GM12878 (cell line): ENCODE results near the gene EHD2.

ENCODE experiments used
- CEBPB ChIP-seq, 2 experiments: fragments of 150-350 bp in 1 of 2; IDR thresholded peaks; 2 replicates each; pipeline ENCODE4 v1.6.1; 2012 to 2014; ENCODE audit warnings: low read depth in 2 of 2, low read length in 2 of 2, borderline replicate concordance in 1 of 2, inconsistent platforms in 1 of 2
- TAF1 ChIP-seq: IDR thresholded peaks from 2 replicates; pipeline ENCODE4 v1.6.1; 2011; ENCODE audit warnings: mild to moderate bottlenecking, low read depth, low read length, borderline replicate concordance
- TF ChIP-seq, protein P1 (sequence below), 3 experiments: IDR thresholded peaks in 2 of 3; conservative IDR thresholded peaks in 1 of 3; 2 replicates each; pipeline ENCODE4 v1.5.1; 2011; ENCODE audit warnings: low read depth in 3 of 3, low read length in 3 of 3, mild to moderate bottlenecking in 3 of 3, control low read depth in 2 of 3, moderate library complexity in 2 of 3, inconsistent platforms in 1 of 3, mixed read lengths in 1 of 3; ENCODE audit not compliant: control insufficient read depth in 2 of 3, insufficient read depth in 1 of 3; ENCODE audit errors: extremely low read depth in 1 of 3

- TF ChIP-seq TAF1, result no peak
- TF ChIP-seq, protein P1, sequence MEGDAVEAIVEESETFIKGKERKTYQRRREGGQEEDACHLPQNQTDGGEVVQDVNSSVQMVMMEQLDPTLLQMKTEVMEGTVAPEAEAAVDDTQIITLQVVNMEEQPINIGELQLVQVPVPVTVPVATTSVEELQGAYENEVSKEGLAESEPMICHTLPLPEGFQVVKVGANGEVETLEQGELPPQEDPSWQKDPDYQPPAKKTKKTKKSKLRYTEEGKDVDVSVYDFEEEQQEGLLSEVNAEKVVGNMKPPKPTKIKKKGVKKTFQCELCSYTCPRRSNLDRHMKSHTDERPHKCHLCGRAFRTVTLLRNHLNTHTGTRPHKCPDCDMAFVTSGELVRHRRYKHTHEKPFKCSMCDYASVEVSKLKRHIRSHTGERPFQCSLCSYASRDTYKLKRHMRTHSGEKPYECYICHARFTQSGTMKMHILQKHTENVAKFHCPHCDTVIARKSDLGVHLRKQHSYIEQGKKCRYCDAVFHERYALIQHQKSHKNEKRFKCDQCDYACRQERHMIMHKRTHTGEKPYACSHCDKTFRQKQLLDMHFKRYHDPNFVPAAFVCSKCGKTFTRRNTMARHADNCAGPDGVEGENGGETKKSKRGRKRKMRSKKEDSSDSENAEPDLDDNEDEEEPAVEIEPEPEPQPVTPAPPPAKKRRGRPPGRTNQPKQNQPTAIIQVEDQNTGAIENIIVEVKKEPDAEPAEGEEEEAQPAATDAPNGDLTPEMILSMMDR (IDR thresholded peaks at IDR 0.05 in 2 of 3, conservative IDR thresholded peaks at IDR 0.05 in 1 of 3; ENCODE audit: control insufficient read depth in 2 of 3, extremely low read depth in 1 of 3, insufficient read depth in 1 of 3, low read depth in 3 of 3, low read length in 3 of 3), result no peak
- TF ChIP-seq CEBPB (IDR thresholded peaks at IDR 0.05; ENCODE audit: borderline replicate concordance in 1 of 2, low read depth in 2 of 2, low read length in 2 of 2), result no peak
Measured at GRCh38 chr19:47704024-47704423, 9.2 kb upstream of the EHD2 start.
